Bronchial epithelial cell (primary cell): ENCODE data around the gene KCNN3. TPM values are rescaled to one million over a fixed set of nuclear protein-coding genes. Genes with fewer than 3 reads are reported as not detected.

Experiments used
- DNase-seq: peaks from one replicate; pipeline ENCODE4 v3.0.0-alpha.2; 2010; ENCODE audit warnings: low read depth
- FAIRE-seq: peaks from 2 replicates; lab custom pipeline; 2011; peaks lifted over from hg19 to GRCh38; lab: Jason Lieb, UNC
- H3K27me3 ChIP-seq: 2 replicates; pipeline ENCODE4 v1.5.1; 2011; ENCODE audit warnings: low read length; ENCODE audit not compliant: control insufficient read depth, insufficient read depth
- H3K36me3 ChIP-seq: 2 replicates; pipeline ENCODE4 v1.5.1; 2011; ENCODE audit warnings: low read length; ENCODE audit not compliant: control insufficient read depth, insufficient read depth
- H3K4me3 ChIP-seq: 2 replicates; pipeline ENCODE4 v1.5.1; 2011; ENCODE audit warnings: mild to moderate bottlenecking, low read depth, low read length, control low read depth
- CTCF ChIP-seq: IDR thresholded peaks from 2 replicates; pipeline ENCODE4 v1.5.1; 2011; ENCODE audit warnings: mild to moderate bottlenecking, moderate library complexity, low read length, control low read depth, inconsistent platforms; ENCODE audit not compliant: insufficient read depth, severe bottlenecking
- total RNA-seq: library from RNA; depleted of rRNA; stranded (reverse); fragments of >200 nt; gene quantifications from 2 replicates; pipeline ENCODE4 v1.2.1, GENCODE V29; 2014

The KCNN3 gene
- total RNA-seq, 1 donor from 2014 or later, result under 0.01 TPM

- DNase-seq (peak; percentile 21), FAIRE-seq (no peak)
- Histone ChIP-seq H3K27me3 (peaks cover 2% of the 10 kb centered on the region), H3K4me3 (no peak overlapping the region), H3K36me3 (no peaks in the 10 kb centered on the region)
- no peak for TF ChIP-seq CTCF
Measured at GRCh38 chr1:154707901-154708463, 162.1 kb downstream of the KCNN3 start.

GRCh38 chr1:154706851-154707250 lies 163.2 kb downstream of the KCNN3 start:
- no peak for TF ChIP-seq CTCF
- Histone ChIP-seq H3K27me3 (peaks cover 2% of the 10 kb centered on the region), H3K4me3 (no peak overlapping the region), H3K36me3 (no peaks in the 10 kb centered on the region)
- no peak for FAIRE-seq
- no peak for DNase-seq

- Histone ChIP-seq H3K36me3 (no peaks in the 10 kb centered on the region), H3K27me3 (peaks cover 2% of the 10 kb centered on the region), H3K4me3 (no peak overlapping the region)
- no peak for FAIRE-seq
- DNase-seq, result no peak
- TF ChIP-seq CTCF, result no peak
Measured at GRCh38 chr1:154705544-154705943, 164.5 kb downstream of the KCNN3 start.

GRCh38 chr1:154703170-154703569 lies 166.9 kb downstream of the KCNN3 start:
- Histone ChIP-seq H3K36me3 (no peaks in the 10 kb centered on the region), H3K27me3 (peaks cover 2% of the 10 kb centered on the region), H3K4me3 (no peak overlapping the region)
- no peak for DNase-seq
- no peak for TF ChIP-seq CTCF
- no peak for FAIRE-seq

GRCh38 chr1:154698320-154699096 lies 171.6 kb downstream of the KCNN3 start:
- FAIRE-seq (no peak), DNase-seq (peak; percentile 32)
- peaks cover 2% of the 10 kb centered on the region for H3K27me3 ChIP-seq
- H3K36me3 ChIP-seq, result no peaks in the 10 kb centered on the region
- no peak overlapping the region for H3K4me3 ChIP-seq
- no peak for TF ChIP-seq CTCF
